GM12878 (cell line): ENCODE data around the gene NCF4. TPM values are rescaled to one million over a fixed set of nuclear protein-coding genes. Genes with fewer than 3 reads are reported as not detected.

Experiments used
- BHLHE40 ChIP-seq, 2 experiments: fragments of 450-650 bp in 1 of 2; IDR thresholded peaks; 2 replicates each; pipeline ENCODE4 v1.6.1; 2011 to 2017; ENCODE audit warnings: low read depth in 2 of 2, borderline replicate concordance in 1 of 2, improper control_type of control experiment in 1 of 2, low read length in 1 of 2, mild to moderate bottlenecking in 1 of 2
- CHD4 ChIP-seq: fragments of 200-600 bp; sonication (generic); IDR thresholded peaks from 2 replicates; pipeline ENCODE4 v1.6.1; 2016; ENCODE audit warnings: mild to moderate bottlenecking
- E2F4 ChIP-seq: IDR thresholded peaks from 2 replicates; pipeline ENCODE4 v1.6.1; 2012; ENCODE audit warnings: low read depth, low read length, improper control_type of control experiment
- EP300 ChIP-seq, 2 experiments: fragments of 150-350 bp in 1 of 2; IDR thresholded peaks; 2 replicates each; pipeline ENCODE4 v1.6.1; 2011 to 2012; ENCODE audit warnings: low read depth in 2 of 2, low read length in 2 of 2, borderline replicate concordance in 1 of 2, improper control_type of control experiment in 1 of 2, inconsistent platforms in 1 of 2; ENCODE audit not compliant: control insufficient read depth in 1 of 2
- FOXM1 ChIP-seq: IDR thresholded peaks from 2 replicates; pipeline ENCODE4 v1.6.1; 2012; ENCODE audit warnings: low read depth, mild to moderate bottlenecking, inconsistent platforms, low read length, moderate library complexity
- IKZF1 ChIP-seq: fragments of 450-650 bp; conservative IDR thresholded peaks from 2 replicates; pipeline ENCODE4 v1.6.1; 2017; ENCODE audit warnings: antibody characterized with exemption, mild to moderate bottlenecking
- IRF4 ChIP-seq: IDR thresholded peaks from 2 replicates; pipeline ENCODE4 v1.6.1; 2011; ENCODE audit warnings: low read depth, low read length
- JUNB ChIP-seq: IDR thresholded peaks from 2 replicates; pipeline ENCODE4 v1.6.1; 2016; ENCODE audit warnings: antibody characterized with exemption, mild to moderate bottlenecking
- KDM1A ChIP-seq: fragments of 200-600 bp; sonication (generic); IDR thresholded peaks from 2 replicates; pipeline ENCODE4 v1.6.1; 2016; ENCODE audit warnings: borderline replicate concordance
- KLF5 ChIP-seq: fragments of 450-650 bp; IDR thresholded peaks from 2 replicates; pipeline ENCODE4 v1.6.1; 2014; ENCODE audit warnings: mild to moderate bottlenecking; ENCODE audit not compliant: partially characterized antibody
- MEF2A ChIP-seq: IDR thresholded peaks from 2 replicates; pipeline ENCODE4 v1.6.1; 2011; ENCODE audit warnings: low read depth, mild to moderate bottlenecking, low read length, moderate library complexity; ENCODE audit not compliant: insufficient read depth
- MTA2 ChIP-seq: fragments of 450-650 bp; IDR thresholded peaks from 2 replicates; pipeline ENCODE4 v1.6.1; 2016; ENCODE audit warnings: low read depth, mild to moderate bottlenecking, moderate library complexity
- NFXL1 ChIP-seq: fragments of 450-650 bp; IDR thresholded peaks from 2 replicates; pipeline ENCODE4 v1.6.1; 2017; ENCODE audit warnings: antibody characterized with exemption, mild to moderate bottlenecking, borderline replicate concordance
- NFYA ChIP-seq: IDR thresholded peaks from 2 replicates; pipeline ENCODE4 v1.6.1; 2011; ENCODE audit warnings: low read depth, mild to moderate bottlenecking, low read length, improper control_type of control experiment, borderline replicate concordance
- NFYB ChIP-seq: IDR thresholded peaks from 2 replicates; pipeline ENCODE4 v1.6.1; 2011; ENCODE audit warnings: low read depth, mild to moderate bottlenecking, low read length, improper control_type of control experiment, moderate library complexity; ENCODE audit not compliant: insufficient read depth
- RBBP5 ChIP-seq: fragments of 200-600 bp; sonication (generic); conservative IDR thresholded peaks from 2 replicates; pipeline ENCODE4 v1.6.1; 2016
- SIX5 ChIP-seq: IDR thresholded peaks from 2 replicates; pipeline ENCODE4 v1.6.1; 2011; ENCODE audit warnings: mild to moderate bottlenecking, low read depth, low read length, moderate library complexity; ENCODE audit not compliant: severe bottlenecking
- SMARCA5 ChIP-seq: fragments of 450-650 bp; IDR thresholded peaks from 2 replicates; pipeline ENCODE4 v1.6.1; 2017; ENCODE audit warnings: mild to moderate bottlenecking
- USF1 ChIP-seq: IDR thresholded peaks from 2 replicates; pipeline ENCODE4 v1.6.1; 2011; ENCODE audit warnings: borderline replicate concordance, low read depth, mild to moderate bottlenecking, moderate library complexity, mixed read lengths, low read length; ENCODE audit not compliant: insufficient read depth; ENCODE audit errors: extremely low read length
- ZBTB33 ChIP-seq: fragments of 450-650 bp; IDR thresholded peaks from 2 replicates; pipeline ENCODE4 v1.6.1; 2017; ENCODE audit warnings: mild to moderate bottlenecking
- ZBTB40 ChIP-seq: fragments of 450-650 bp; IDR thresholded peaks from 2 replicates; pipeline ENCODE4 v1.6.1; 2016; ENCODE audit warnings: mild to moderate bottlenecking, moderate library complexity, borderline replicate concordance
- ZSCAN29 ChIP-seq: fragments of 450-650 bp; IDR thresholded peaks from 2 replicates; pipeline ENCODE4 v1.6.1; 2017; ENCODE audit warnings: mild to moderate bottlenecking, moderate library complexity
- polyA plus RNA-seq, 11 experiments: library from polyadenylated mRNA; depleted of rRNA in 4 of 11; unstranded in 6 of 11; stranded (reverse) in 5 of 11; fragments of >200 nt; fragmentation: Nextera tagmentation in 4 of 11; fragmentation: Illumina TruSeq in 1 of 11; extraction: Ambion mirVana in 4 of 11; extraction: Trizol in 1 of 11; gene quantifications; 1 replicate in 1 of 11; 2 replicates in 10 of 11; pipeline versions ENCODE4 v1.2.1 to v1.2.3, GENCODE V29; 2011 to 2016; ENCODE audit warnings: inconsistent platforms in 2 of 11, missing spikeins in 2 of 11, low read depth in 1 of 11
- total RNA-seq, 4 experiments: library from RNA; depleted of rRNA in 3 of 4; stranded (reverse); fragments of >200 nt in 3 of 4; fragmentation: Illumina TruSeq in 1 of 4; extraction: Trizol in 1 of 4; gene quantifications; 2 replicates each; pipeline versions ENCODE4 v1.2.1 to v1.2.3, GENCODE V29; 2013 to 2021

Gene NCF4
- total and polyA plus RNA-seq, 10 of the 15 experiments (the other 5 are each of a cell fraction or from before 2014, with no cell fraction given), result 22.9 to 136 (median 72.5) TPM

GRCh38 chr22:36860821-36861659 is at the start of gene NCF4 (continued):
- TF ChIP-seq EP300 (IDR thresholded peaks at IDR 0.05; ENCODE audit: borderline replicate concordance in 1 of 2, control insufficient read depth in 1 of 2, low read depth in 2 of 2, low read length in 2 of 2) (peak; percentile 71 to 76; a peak in 3 of 4 replicates), CHD4 (no peak), IRF4 (peak; percentile 88; the same call in 1 of the 2 replicates), ZSCAN29 (no peak), BHLHE40 (IDR thresholded peaks at IDR 0.05; ENCODE audit: borderline replicate concordance in 1 of 2, low read depth in 2 of 2, low read length in 1 of 2) (peak; percentile 33 to 86), NFYA (no peak), FOXM1 (peak; percentile 76; the same call in 1 of the 2 replicates), JUNB (peak; percentile 67), ZBTB33 (no peak), USF1 (no peak), MEF2A (no peak; the same call in 1 of the 2 replicates), KLF5 (no peak), RBBP5 (no peak), KDM1A (no peak), E2F4 (no peak), ZBTB40 (0 out of 2 replicates have a peak, but pooled peaks have one; percentile 14), NFYB (0 out of 2 replicates have a peak, but pooled peaks have one; percentile 43), SMARCA5 (peak; percentile 84; the same call in 1 of the 2 replicates), NFXL1 (no peak), IKZF1 (peak; percentile 99), SIX5 (no peak), MTA2 (peak; percentile 79)
